GM12878 (cell line): Measurements from ENCODE around the gene COX10. TPM values are rescaled to one million over a fixed set of nuclear protein-coding genes. Genes with fewer than 3 reads are reported as not detected.

Source experiments
- ATAC-seq: fragments of 200-7000 bp; cut with Tn5 transposase; 3 replicates; pipeline ENCODE4 v1.9.1; 2020; ENCODE audit warnings: mild to moderate bottlenecking, moderate library complexity
- BruUV-seq: library from RNA; stranded (reverse); fragments of 400-500 nt; replicated peaks from 2 replicates; lab custom pipeline; 2021; lab: Mats Ljungman, UMichigan
- CTCF ChIA-PET: fragments of 300-600 bp; sonication (Branson Sonifier 250); formaldehyde crosslinking; extraction: SDS; loops from one replicate; lab custom pipeline; 2021; ENCODE audit warnings: inconsistent platforms; lab: Yijun Ruan, JAX
- POLR2A ChIA-PET: fragments of 350-600 bp; formaldehyde crosslinking; extraction: SDS; loops from one replicate; lab custom pipeline; 2021; ENCODE audit warnings: inconsistent platforms; lab: Charles Lee
- RAD21 ChIA-PET: fragments of 300-600 bp; sonication (Branson Sonifier 250); formaldehyde crosslinking; loops from one replicate; lab custom pipeline; 2023; ENCODE audit warnings: antibody characterized with exemption; ENCODE audit not compliant: unreplicated experiment; lab: Charles Lee
- SMC1A ChIA-PET: fragments of 300-600 bp; sonication (Branson Sonifier 250); formaldehyde crosslinking; loops from one replicate; lab custom pipeline; 2023; ENCODE audit not compliant: unreplicated experiment, uncharacterized antibody; lab: Charles Lee
- DNase-seq: peaks from one replicate; pipeline ENCODE4 v3.0.0-alpha.2; 2011; ENCODE audit warnings: low read depth, low spot score
- FAIRE-seq: peaks from 3 replicates; lab custom pipeline; 2011; peaks lifted over from hg19 to GRCh38; lab: Jason Lieb, UNC
- H2AFZ ChIP-seq: 2 replicates; pipeline ENCODE4 v1.6.0; 2011; ENCODE audit warnings: low read depth, low read length, control low read depth; ENCODE audit not compliant: control insufficient read depth
- H3K27ac ChIP-seq: 2 replicates; pipeline ENCODE4 v1.5.1; 2011; ENCODE audit warnings: control low read depth; ENCODE audit not compliant: control insufficient read depth, insufficient read depth
- H3K27me3 ChIP-seq, 2 experiments: replicated peaks in 1 of 2; 2 replicates each; pipeline versions ENCODE4 v1.6.0 to v1.6.1; 2011; ENCODE audit warnings: low read length in 1 of 2; ENCODE audit not compliant: control insufficient read depth in 2 of 2, insufficient read depth in 2 of 2
- H3K36me3 ChIP-seq, 2 experiments: 2 replicates each; pipeline ENCODE4 v1.5.1; 2011; ENCODE audit warnings: low read length in 1 of 2; ENCODE audit not compliant: control insufficient read depth in 2 of 2, insufficient read depth in 2 of 2
- H3K4me1 ChIP-seq: 2 replicates; pipeline ENCODE4 v1.6.1; 2011; ENCODE audit warnings: mild to moderate bottlenecking, low read length, moderate library complexity, mixed read lengths; ENCODE audit not compliant: control insufficient read depth, insufficient read depth
- H3K4me2 ChIP-seq: 2 replicates; pipeline ENCODE4 v1.6.0; 2011; ENCODE audit warnings: control low read depth; ENCODE audit not compliant: control insufficient read depth, insufficient read depth
- H3K4me3 ChIP-seq: fragments of 200-600 bp; sonication (generic); 2 replicates; pipeline ENCODE4 v1.5.1; 2016
- H3K79me2 ChIP-seq: 2 replicates; pipeline ENCODE4 v1.6.0; 2011; ENCODE audit warnings: low read length; ENCODE audit not compliant: control insufficient read depth, insufficient read depth
- H3K9ac ChIP-seq: 2 replicates; pipeline ENCODE4 v1.8.0; 2011; ENCODE audit warnings: low read length, control low read depth, mixed read lengths; ENCODE audit not compliant: control insufficient read depth, insufficient read depth
- H3K9me3 ChIP-seq: replicated peaks from 3 replicates; pipeline ENCODE4 v1.5.1; 2011; ENCODE audit warnings: mild to moderate bottlenecking, low read length; ENCODE audit not compliant: control insufficient read depth, insufficient read depth
- H4K20me1 ChIP-seq: 2 replicates; pipeline ENCODE4 v1.6.0; 2011; ENCODE audit not compliant: control insufficient read depth, insufficient read depth
- CBFB ChIP-seq: IDR thresholded peaks from 2 replicates; pipeline ENCODE4 v1.6.1; 2016; ENCODE audit warnings: antibody characterized with exemption, low read depth
- CBX5 ChIP-seq: sonication (generic); IDR thresholded peaks from 2 replicates; pipeline ENCODE4 v1.6.1; 2016; ENCODE audit warnings: low read depth, moderate library complexity, mild to moderate bottlenecking, inconsistent platforms
- EED ChIP-seq: sonication (generic); IDR thresholded peaks from 2 replicates; pipeline ENCODE4 v1.6.1; 2016; ENCODE audit warnings: antibody characterized with exemption, low read depth
- EGR1 ChIP-seq, 2 experiments: IDR thresholded peaks; 1 replicate in 1 of 2; 2 replicates in 1 of 2; pipeline ENCODE4 v1.6.1; 2011 to 2012; ENCODE audit warnings: low read depth in 2 of 2, low read length in 2 of 2, borderline replicate concordance in 1 of 2, mild to moderate bottlenecking in 1 of 2, moderate library complexity in 1 of 2
- EZH2 ChIP-seq: IDR thresholded peaks from 2 replicates; pipeline ENCODE4 v1.6.1; 2012; ENCODE audit warnings: low read depth, mild to moderate bottlenecking, control low read depth, inconsistent platforms, low read length, borderline replicate concordance; ENCODE audit not compliant: control insufficient read depth
- JUNB ChIP-seq: IDR thresholded peaks from 2 replicates; pipeline ENCODE4 v1.6.1; 2016; ENCODE audit warnings: antibody characterized with exemption, mild to moderate bottlenecking
- NRF1 ChIP-seq: conservative IDR thresholded peaks from 2 replicates; pipeline ENCODE4 v1.6.1; 2011; ENCODE audit warnings: mild to moderate bottlenecking, low read depth, low read length, improper control_type of control experiment
- POU2F2 ChIP-seq: IDR thresholded peaks from 3 replicates; pipeline ENCODE4 v1.6.1; 2011; ENCODE audit warnings: low read depth, mild to moderate bottlenecking, low read length, borderline replicate concordance
- SUZ12 ChIP-seq: fragments of 200-600 bp; sonication (generic); IDR thresholded peaks from one replicate; pipeline ENCODE4 v1.6.1; 2018; ENCODE audit warnings: antibody characterized with exemption, mild to moderate bottlenecking; ENCODE audit not compliant: unreplicated experiment
- ZNF384 ChIP-seq: IDR thresholded peaks from 2 replicates; pipeline ENCODE4 v1.6.1; 2012; ENCODE audit warnings: low read depth, mild to moderate bottlenecking, low read length, improper control_type of control experiment, borderline replicate concordance
- WGBS: methylation state at CpG from one replicate; pipeline ENCODE4 v1.1.6; 2016; ENCODE audit warnings: low lambda C conversion rate; ENCODE audit not compliant: insufficient replicate concordance, insufficient coverage; ENCODE audit errors: missing lambda C conversion rate; 5-methylcytosine and 5-hydroxymethylcytosine counted together
- in situ Hi-C: fragments of 300-500 bp; cut with MboI; formaldehyde crosslinking; loops from 9 replicates; pipeline ENCODE4 v1.14.3; 2018; ENCODE audit warnings: mixed read lengths
- intact Hi-C: fragments of 100-400 bp; cut with micrococcal nuclease; formaldehyde crosslinking; loops from one replicate; pipeline ENCODE4 v1.14.2; 2022; ENCODE audit not compliant: unreplicated experiment
- polyA plus RNA-seq, 11 experiments: library from polyadenylated mRNA; depleted of rRNA in 4 of 11; unstranded in 6 of 11; stranded (reverse) in 5 of 11; fragments of >200 nt; fragmentation: Nextera tagmentation in 4 of 11; fragmentation: Illumina TruSeq in 1 of 11; extraction: Ambion mirVana in 4 of 11; extraction: Trizol in 1 of 11; gene quantifications; 1 replicate in 1 of 11; 2 replicates in 10 of 11; pipeline versions ENCODE4 v1.2.1 to v1.2.3, GENCODE V29; 2011 to 2016; ENCODE audit warnings: inconsistent platforms in 2 of 11, missing spikeins in 2 of 11, low read depth in 1 of 11
- total RNA-seq, 4 experiments: library from RNA; depleted of rRNA in 3 of 4; stranded (reverse); fragments of >200 nt in 3 of 4; fragmentation: Illumina TruSeq in 1 of 4; extraction: Trizol in 1 of 4; gene quantifications; 2 replicates each; pipeline versions ENCODE4 v1.2.1 to v1.2.3, GENCODE V29; 2013 to 2021
- TF ChIP-seq, protein P1 (sequence below): IDR thresholded peaks from 2 replicates; pipeline ENCODE4 v1.6.1; 2012; ENCODE audit warnings: low read depth, low read length, improper control_type of control experiment
- TF ChIP-seq, protein P2 (sequence below): fragments of 150-350 bp; IDR thresholded peaks from 2 replicates; pipeline ENCODE4 v1.6.1; 2016; ENCODE audit warnings: low read depth, low read length
- TF ChIP-seq, protein P3 (sequence below): fragments of 450-650 bp; IDR thresholded peaks from 2 replicates; pipeline ENCODE4 v1.6.1; 2017; ENCODE audit warnings: mild to moderate bottlenecking, moderate library complexity

Gene COX10
- total and polyA plus RNA-seq, 10 of the 15 experiments (the other 5 are each of a cell fraction or from before 2014, with no cell fraction given), result 9.6 to 29.4 (median 21.3) TPM

DNA sequence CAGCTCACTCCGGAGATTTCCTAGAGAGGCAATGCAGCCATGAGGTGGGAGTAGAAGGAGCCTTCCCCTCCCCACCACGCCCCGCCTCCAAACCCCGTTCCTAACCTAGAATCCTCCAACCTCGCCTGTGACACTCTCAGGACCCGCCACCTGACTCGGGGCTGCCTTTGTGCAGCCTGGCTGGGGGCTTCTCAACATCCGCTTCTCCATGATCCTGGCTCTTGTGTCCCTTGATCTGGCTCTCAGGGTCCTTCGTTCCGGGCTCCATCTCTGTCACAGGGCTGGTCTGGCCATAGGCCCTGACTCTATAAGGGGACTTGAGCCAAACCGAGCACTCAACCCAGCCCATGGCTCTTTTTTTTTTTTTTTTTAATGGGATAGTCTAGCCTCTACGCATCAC, 143.1 kb downstream of the COX10 start:
- Histone ChIP-seq H3K27me3 (no peaks in the 10 kb centered on the region), H3K9ac (no peak overlapping the region), H2AFZ (no peak overlapping the region), H3K79me2 (no peaks in the 10 kb centered on the region), H3K4me2 (no peak overlapping the region), H3K36me3 (peaks cover 0 to 1% of the 10 kb centered on the region in 2 experiments; a peak in 2 of 4 replicates), H3K4me1 (no peaks in the 10 kb centered on the region), H3K4me3 (no peak overlapping the region), H4K20me1 (no peaks in the 10 kb centered on the region), H3K27ac (no peak overlapping the region), H3K9me3 (no peaks in the 10 kb centered on the region; the same call in 2 of the 3 replicates)
- no TSS peak for BruUV-seq
- intact Hi-C loops (no loop called here), in situ Hi-C loops (no loop called here)
- SMC1A ChIA-PET, result no interaction called here
- ATAC-seq (no peak), FAIRE-seq (no peak), DNase-seq (no peak)
- CTCF ChIA-PET, result no interaction called here
- POLR2A ChIA-PET, result no interaction called here
- 85% methylated on average over 10 of the region's 12 CpGs for WGBS
- RAD21 ChIA-PET, result no interaction called here
- TF ChIP-seq, protein P1, sequence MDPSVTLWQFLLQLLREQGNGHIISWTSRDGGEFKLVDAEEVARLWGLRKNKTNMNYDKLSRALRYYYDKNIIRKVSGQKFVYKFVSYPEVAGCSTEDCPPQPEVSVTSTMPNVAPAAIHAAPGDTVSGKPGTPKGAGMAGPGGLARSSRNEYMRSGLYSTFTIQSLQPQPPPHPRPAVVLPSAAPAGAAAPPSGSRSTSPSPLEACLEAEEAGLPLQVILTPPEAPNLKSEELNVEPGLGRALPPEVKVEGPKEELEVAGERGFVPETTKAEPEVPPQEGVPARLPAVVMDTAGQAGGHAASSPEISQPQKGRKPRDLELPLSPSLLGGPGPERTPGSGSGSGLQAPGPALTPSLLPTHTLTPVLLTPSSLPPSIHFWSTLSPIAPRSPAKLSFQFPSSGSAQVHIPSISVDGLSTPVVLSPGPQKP, result no peak
- TF ChIP-seq EGR1 (IDR thresholded peaks at IDR 0.05; ENCODE audit: borderline replicate concordance in 1 of 2, low read depth in 2 of 2, low read length in 2 of 2) (no peak), JUNB (no peak), ZNF384 (no peak), POU2F2 (no peak), NRF1 (no peak), CBX5 (no peak), EED (no peak), SUZ12 (no peak), CBFB (no peak), EZH2 (no peak)
- TF ChIP-seq, protein P2, sequence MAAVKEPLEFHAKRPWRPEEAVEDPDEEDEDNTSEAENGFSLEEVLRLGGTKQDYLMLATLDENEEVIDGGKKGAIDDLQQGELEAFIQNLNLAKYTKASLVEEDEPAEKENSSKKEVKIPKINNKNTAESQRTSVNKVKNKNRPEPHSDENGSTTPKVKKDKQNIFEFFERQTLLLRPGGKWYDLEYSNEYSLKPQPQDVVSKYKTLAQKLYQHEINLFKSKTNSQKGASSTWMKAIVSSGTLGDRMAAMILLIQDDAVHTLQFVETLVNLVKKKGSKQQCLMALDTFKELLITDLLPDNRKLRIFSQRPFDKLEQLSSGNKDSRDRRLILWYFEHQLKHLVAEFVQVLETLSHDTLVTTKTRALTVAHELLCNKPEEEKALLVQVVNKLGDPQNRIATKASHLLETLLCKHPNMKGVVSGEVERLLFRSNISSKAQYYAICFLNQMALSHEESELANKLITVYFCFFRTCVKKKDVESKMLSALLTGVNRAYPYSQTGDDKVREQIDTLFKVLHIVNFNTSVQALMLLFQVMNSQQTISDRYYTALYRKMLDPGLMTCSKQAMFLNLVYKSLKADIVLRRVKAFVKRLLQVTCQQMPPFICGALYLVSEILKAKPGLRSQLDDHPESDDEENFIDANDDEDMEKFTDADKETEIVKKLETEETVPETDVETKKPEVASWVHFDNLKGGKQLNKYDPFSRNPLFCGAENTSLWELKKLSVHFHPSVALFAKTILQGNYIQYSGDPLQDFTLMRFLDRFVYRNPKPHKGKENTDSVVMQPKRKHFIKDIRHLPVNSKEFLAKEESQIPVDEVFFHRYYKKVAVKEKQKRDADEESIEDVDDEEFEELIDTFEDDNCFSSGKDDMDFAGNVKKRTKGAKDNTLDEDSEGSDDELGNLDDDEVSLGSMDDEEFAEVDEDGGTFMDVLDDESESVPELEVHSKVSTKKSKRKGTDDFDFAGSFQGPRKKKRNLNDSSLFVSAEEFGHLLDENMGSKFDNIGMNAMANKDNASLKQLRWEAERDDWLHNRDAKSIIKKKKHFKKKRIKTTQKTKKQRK, result no peak
- TF ChIP-seq, protein P3, sequence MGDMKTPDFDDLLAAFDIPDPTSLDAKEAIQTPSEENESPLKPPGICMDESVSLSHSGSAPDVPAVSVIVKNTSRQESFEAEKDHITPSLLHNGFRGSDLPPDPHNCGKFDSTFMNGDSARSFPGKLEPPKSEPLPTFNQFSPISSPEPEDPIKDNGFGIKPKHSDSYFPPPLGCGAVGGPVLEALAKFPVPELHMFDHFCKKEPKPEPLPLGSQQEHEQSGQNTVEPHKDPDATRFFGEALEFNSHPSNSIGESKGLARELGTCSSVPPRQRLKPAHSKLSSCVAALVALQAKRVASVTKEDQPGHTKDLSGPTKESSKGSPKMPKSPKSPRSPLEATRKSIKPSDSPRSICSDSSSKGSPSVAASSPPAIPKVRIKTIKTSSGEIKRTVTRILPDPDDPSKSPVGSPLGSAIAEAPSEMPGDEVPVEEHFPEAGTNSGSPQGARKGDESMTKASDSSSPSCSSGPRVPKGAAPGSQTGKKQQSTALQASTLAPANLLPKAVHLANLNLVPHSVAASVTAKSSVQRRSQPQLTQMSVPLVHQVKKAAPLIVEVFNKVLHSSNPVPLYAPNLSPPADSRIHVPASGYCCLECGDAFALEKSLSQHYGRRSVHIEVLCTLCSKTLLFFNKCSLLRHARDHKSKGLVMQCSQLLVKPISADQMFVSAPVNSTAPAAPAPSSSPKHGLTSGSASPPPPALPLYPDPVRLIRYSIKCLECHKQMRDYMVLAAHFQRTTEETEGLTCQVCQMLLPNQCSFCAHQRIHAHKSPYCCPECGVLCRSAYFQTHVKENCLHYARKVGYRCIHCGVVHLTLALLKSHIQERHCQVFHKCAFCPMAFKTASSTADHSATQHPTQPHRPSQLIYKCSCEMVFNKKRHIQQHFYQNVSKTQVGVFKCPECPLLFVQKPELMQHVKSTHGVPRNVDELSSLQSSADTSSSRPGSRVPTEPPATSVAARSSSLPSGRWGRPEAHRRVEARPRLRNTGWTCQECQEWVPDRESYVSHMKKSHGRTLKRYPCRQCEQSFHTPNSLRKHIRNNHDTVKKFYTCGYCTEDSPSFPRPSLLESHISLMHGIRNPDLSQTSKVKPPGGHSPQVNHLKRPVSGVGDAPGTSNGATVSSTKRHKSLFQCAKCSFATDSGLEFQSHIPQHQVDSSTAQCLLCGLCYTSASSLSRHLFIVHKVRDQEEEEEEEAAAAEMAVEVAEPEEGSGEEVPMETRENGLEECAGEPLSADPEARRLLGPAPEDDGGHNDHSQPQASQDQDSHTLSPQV, result no peak
